ENCODE data around the gene SLC44A5. TPM values are rescaled to one million over a fixed set of nuclear protein-coding genes. Genes with fewer than 3 reads are reported as not detected.

Gene SLC44A5
- total and polyA plus RNA-seq, 2 experiments from 2014 or later: 3.3 to 11.7 TPM

DNA sequence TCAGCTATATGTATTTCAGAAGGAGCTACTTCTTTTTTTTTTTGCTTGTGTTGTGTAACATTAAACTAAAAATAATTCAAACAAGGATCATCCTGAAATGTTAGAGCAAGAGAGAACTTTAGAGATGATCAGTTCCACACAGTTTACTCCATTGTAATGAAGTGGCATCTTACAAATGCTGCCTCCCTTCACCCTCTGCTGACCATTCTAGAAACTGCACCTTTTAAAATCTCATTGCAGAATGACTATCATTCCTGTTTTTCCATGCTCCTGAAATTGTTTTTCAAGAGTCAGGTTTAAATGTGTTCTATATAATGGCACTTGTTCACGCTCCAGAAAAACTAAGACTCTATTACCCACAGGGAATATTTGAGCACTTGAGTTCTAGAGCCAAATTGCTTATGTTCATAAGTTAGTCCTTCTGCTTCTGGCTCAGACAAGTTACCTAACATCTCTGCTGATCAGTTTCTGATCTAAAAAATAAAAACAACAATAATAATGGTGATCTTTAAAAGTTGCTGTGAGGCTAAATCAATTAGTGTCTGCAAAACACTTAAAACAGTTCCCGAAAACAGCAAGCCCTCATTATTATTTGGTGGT lies 21.5 kb upstream of the SLC44A5 start:
- H3K36me3 Mint-ChIP-seq (ENCODE audit: low read depth): no peaks in the 10 kb centered on the region
- H3K9me3 Mint-ChIP-seq: no peaks in the 10 kb centered on the region
- DNase-seq (ENCODE audit: low spot score): peak; percentile 72
- H3K4me1 Mint-ChIP-seq: peaks cover 21% of the 10 kb centered on the region
- H3K27me3 ChIP-seq (ENCODE audit: insufficient read depth): no peaks in the 10 kb centered on the region
- no peak overlapping the region for H3K27ac Mint-ChIP-seq
- TF ChIP-seq STAT1 (IDR thresholded peaks at IDR 0.05; ENCODE audit: unreplicated experiment) (no peak), CTCF (conservative IDR thresholded peaks at IDR 0.05; ENCODE audit: low read depth in 2 of 2) (peak; percentile 75 to 80)
- no peak overlapping the region for H3K27ac ChIP-seq (ENCODE audit: low read depth)
- H2AFZ ChIP-seq: no peak overlapping the region
- no peak overlapping the region for H3K4me3 ChIP-seq
- no peaks in the 10 kb centered on the region for H3F3A ChIP-seq (replicated peaks; ENCODE audit: low read depth)
- no peak overlapping the region for H3K4me2 ChIP-seq
- peaks cover 5% of the 10 kb centered on the region for H3K27me3 Mint-ChIP-seq (ENCODE audit: insufficient read depth, low read depth, poor library complexity)
- no peaks in the 10 kb centered on the region for H3K9me2 ChIP-seq (ENCODE audit: insufficient read depth)
- H3K4me1 ChIP-seq (ENCODE audit: insufficient read depth): peaks cover 22% of the 10 kb centered on the region
- no peaks in the 10 kb centered on the region for H3K36me3 ChIP-seq (ENCODE audit: insufficient read depth)
- no peak overlapping the region for H3K4me3 Mint-ChIP-seq
- ATAC-seq: peak; percentile 74
- no peaks in the 10 kb centered on the region for H4K20me1 ChIP-seq (replicated peaks; ENCODE audit: insufficient read depth)
- no peaks in the 10 kb centered on the region for H3K79me2 ChIP-seq (replicated peaks; ENCODE audit: insufficient read depth)

- Mint-ChIP-seq H3K27ac (no peak overlapping the region), H3K4me1 (peaks cover 21% of the 10 kb centered on the region), H3K27me3 (ENCODE audit: insufficient read depth, low read depth, poor library complexity) (peaks cover 5% of the 10 kb centered on the region), H3K9me3 (no peaks in the 10 kb centered on the region), H3K4me3 (no peak overlapping the region), H3K36me3 (ENCODE audit: low read depth) (no peaks in the 10 kb centered on the region)
- Histone ChIP-seq H3K4me2 (no peak overlapping the region), H3K36me3 (ENCODE audit: insufficient read depth) (no peaks in the 10 kb centered on the region), H3K4me3 (no peak overlapping the region), H3K79me2 (replicated peaks; ENCODE audit: insufficient read depth) (no peaks in the 10 kb centered on the region), H3K9me2 (ENCODE audit: insufficient read depth) (no peaks in the 10 kb centered on the region), H4K20me1 (replicated peaks; ENCODE audit: insufficient read depth) (no peaks in the 10 kb centered on the region), H3K4me1 (ENCODE audit: insufficient read depth) (peaks cover 22% of the 10 kb centered on the region), H3K27ac (ENCODE audit: low read depth) (no peak overlapping the region), H3K27me3 (ENCODE audit: insufficient read depth) (no peaks in the 10 kb centered on the region), H3F3A (replicated peaks; ENCODE audit: low read depth) (no peaks in the 10 kb centered on the region), H2AFZ (no peak overlapping the region)
- ATAC-seq: no peak
- no peak for DNase-seq (ENCODE audit: low spot score)
- TF ChIP-seq EZH2phosphoT487 (IDR thresholded peaks at IDR 0.05; ENCODE audit: unreplicated experiment): no peak
- no peak for TF ChIP-seq JUNB (IDR thresholded peaks at IDR 0.05; ENCODE audit: unreplicated experiment)
- no peak for TF ChIP-seq ZNF331 (CRISPR knock-in tag; IDR thresholded peaks at IDR 0.05; ENCODE audit: low read depth)
- no peak for TF ChIP-seq ZNF114 (CRISPR knock-in tag; IDR thresholded peaks at IDR 0.05)
- TF ChIP-seq, protein P1, sequence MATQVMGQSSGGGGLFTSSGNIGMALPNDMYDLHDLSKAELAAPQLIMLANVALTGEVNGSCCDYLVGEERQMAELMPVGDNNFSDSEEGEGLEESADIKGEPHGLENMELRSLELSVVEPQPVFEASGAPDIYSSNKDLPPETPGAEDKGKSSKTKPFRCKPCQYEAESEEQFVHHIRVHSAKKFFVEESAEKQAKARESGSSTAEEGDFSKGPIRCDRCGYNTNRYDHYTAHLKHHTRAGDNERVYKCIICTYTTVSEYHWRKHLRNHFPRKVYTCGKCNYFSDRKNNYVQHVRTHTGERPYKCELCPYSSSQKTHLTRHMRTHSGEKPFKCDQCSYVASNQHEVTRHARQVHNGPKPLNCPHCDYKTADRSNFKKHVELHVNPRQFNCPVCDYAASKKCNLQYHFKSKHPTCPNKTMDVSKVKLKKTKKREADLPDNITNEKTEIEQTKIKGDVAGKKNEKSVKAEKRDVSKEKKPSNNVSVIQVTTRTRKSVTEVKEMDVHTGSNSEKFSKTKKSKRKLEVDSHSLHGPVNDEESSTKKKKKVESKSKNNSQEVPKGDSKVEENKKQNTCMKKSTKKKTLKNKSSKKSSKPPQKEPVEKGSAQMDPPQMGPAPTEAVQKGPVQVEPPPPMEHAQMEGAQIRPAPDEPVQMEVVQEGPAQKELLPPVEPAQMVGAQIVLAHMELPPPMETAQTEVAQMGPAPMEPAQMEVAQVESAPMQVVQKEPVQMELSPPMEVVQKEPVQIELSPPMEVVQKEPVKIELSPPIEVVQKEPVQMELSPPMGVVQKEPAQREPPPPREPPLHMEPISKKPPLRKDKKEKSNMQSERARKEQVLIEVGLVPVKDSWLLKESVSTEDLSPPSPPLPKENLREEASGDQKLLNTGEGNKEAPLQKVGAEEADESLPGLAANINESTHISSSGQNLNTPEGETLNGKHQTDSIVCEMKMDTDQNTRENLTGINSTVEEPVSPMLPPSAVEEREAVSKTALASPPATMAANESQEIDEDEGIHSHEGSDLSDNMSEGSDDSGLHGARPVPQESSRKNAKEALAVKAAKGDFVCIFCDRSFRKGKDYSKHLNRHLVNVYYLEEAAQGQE (IDR thresholded peaks at IDR 0.05; ENCODE audit: unreplicated experiment): no peak
- no peak for TF ChIP-seq NANOG (IDR thresholded peaks at IDR 0.05; ENCODE audit: borderline replicate concordance)
- TF ChIP-seq CTCF (conservative IDR thresholded peaks at IDR 0.05; ENCODE audit: low read depth in 2 of 2): no peak
Observed at GRCh38 chr1:75630998-75631397, 20.1 kb upstream of the SLC44A5 start.
